GM20431 (cell line): Measurements from ENCODE around the gene RBM26.

ENCODE experiments used
- in situ Hi-C: fragments of 300-500 bp; cut with MseI, MboI; formaldehyde crosslinking; loops from one replicate; pipeline ENCODE4 v1.15.0; 2020; ENCODE audit warnings: low sequenced_read_pairs; ENCODE audit not compliant: unreplicated experiment

The RBM26 gene

GRCh38 chr13:79405831-79406596 is at the start of gene RBM26:
RBM26 (minus strand) TSS chr13:79406255; CDS start chr13:79405774, 481 bp downstream.
- in situ Hi-C loops = no loop called here

GRCh38 chr13:79455331-79455730 is 49.3 kb upstream of the RBM26 start:
- in situ Hi-C loops = no loop called here

GRCh38 chr13:79452239-79452913 is 46.3 kb upstream of the RBM26 start:
- in situ Hi-C loops = no loop called here

GRCh38 chr13:79451500-79451962 is 45.5 kb upstream of the RBM26 start:
- in situ Hi-C loops = no loop called here

- in situ Hi-C loops = no loop called here
These were observed 44.1 kb upstream of the RBM26 start for GRCh38 chr13:79450110-79450509.

GRCh38 chr13:79448413-79448812 is 42.4 kb upstream of the RBM26 start:
- in situ Hi-C loops = no loop called here

- in situ Hi-C loops = no loop called here
These were observed 41.7 kb upstream of the RBM26 start for GRCh38 chr13:79447741-79448140.

GRCh38 chr13:79447141-79447540 is 41.1 kb upstream of the RBM26 start:
- in situ Hi-C loops = no loop called here

- in situ Hi-C loops = no loop called here
These were observed 40.1 kb upstream of the RBM26 start for GRCh38 chr13:79445968-79446645.

GRCh38 chr13:79442706-79443105 is 36.7 kb upstream of the RBM26 start:
- in situ Hi-C loops = no loop called here

GRCh38 chr13:79442221-79442620 is 36.2 kb upstream of the RBM26 start:
- in situ Hi-C loops = no loop called here

GRCh38 chr13:79440958-79441528 is 35.0 kb upstream of the RBM26 start:
- in situ Hi-C loops = no loop called here

GRCh38 chr13:79439275-79439674 is 33.2 kb upstream of the RBM26 start:
- in situ Hi-C loops = no loop called here

- in situ Hi-C loops = no loop called here
These were observed 29.5 kb upstream of the RBM26 start for GRCh38 chr13:79435561-79435990.

GRCh38 chr13:79434556-79434955 is 28.5 kb upstream of the RBM26 start:
- in situ Hi-C loops = no loop called here

GRCh38 chr13:79432992-79433391 is 26.9 kb upstream of the RBM26 start:
- in situ Hi-C loops = no loop called here

- in situ Hi-C loops = no loop called here
These were observed 26.0 kb upstream of the RBM26 start for GRCh38 chr13:79432086-79432485.

- in situ Hi-C loops = loop anchor here (10.0 kb wide), 1 partner anchor 105 kb away; no protein-coding TSS in a partner anchor
These were observed 23.3 kb upstream of the RBM26 start for GRCh38 chr13:79429309-79429708.

GRCh38 chr13:79427883-79428282 is 21.8 kb upstream of the RBM26 start:
- in situ Hi-C loops = loop anchor here (10.0 kb wide), 1 partner anchor 107 kb away; no protein-coding TSS in a partner anchor

GRCh38 chr13:79427265-79427664 is 21.2 kb upstream of the RBM26 start:
- in situ Hi-C loops = loop anchor here (10.0 kb wide), 1 partner anchor 108 kb away; no protein-coding TSS in a partner anchor
